SK-N-DZ (cell line): ENCODE data around the gene RBMS1.

Source experiments
- DNase-seq: peaks from one replicate; pipeline ENCODE4 v3.0.0-alpha.2; 2015; ENCODE audit warnings: low spot score

RBMS1 gene

GRCh38 chr2:160255408-160255807 lies 238.2 kb downstream of the RBMS1 start:
- DNase-seq, result no peak

DNA sequence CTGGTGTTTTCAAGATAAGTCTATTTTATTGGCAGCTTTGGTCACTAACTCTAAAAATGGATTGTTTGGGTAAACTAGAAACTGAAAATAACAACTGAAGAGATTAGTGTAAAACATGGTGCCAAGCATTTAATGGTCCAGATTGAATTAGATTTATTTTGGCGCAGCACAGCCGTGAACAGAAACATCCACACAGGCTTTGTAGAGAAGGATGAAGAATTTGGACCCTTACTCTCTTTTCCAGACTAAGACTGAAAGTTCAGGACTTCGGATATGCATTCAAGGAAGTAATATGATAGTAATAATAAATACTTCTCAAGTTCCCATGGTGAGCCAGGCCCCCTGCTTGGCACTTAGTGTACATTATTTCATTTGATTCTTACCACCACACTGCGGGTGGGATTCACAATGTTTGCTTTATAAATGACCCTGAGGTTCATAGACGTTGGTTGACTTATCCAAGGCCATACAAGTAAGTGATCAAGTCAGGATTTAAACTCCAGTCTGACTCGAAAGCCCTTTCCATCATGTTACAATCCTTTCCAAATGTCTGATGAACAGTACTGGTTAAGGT lies 239.3 kb downstream of the RBMS1 start:
- no peak for DNase-seq

GRCh38 chr2:160253440-160254188 lies 240.0 kb downstream of the RBMS1 start:
- DNase-seq, result no peak

DNA sequence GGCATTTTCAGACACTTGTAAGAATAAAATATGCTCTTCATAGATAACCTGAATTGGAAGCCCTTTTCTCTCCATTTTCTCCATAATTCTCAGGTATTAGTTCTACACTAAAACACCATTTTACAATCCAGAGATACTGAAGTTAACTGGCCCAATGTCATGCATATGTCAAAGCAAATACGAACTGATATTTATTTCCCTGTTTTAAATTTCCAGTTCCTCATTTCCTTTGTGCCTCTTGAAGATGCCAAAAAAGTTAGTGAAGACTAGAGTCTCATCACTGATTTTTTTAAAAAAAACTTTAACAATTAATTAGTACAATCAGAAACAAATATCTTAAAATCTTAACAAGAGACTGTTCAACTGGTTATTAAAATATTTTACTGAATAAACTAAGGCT lies 240.7 kb downstream of the RBMS1 start:
- no peak for DNase-seq

GRCh38 chr2:160252278-160252887 lies 241.2 kb downstream of the RBMS1 start:
- DNase-seq, result peak; percentile 36

DNA sequence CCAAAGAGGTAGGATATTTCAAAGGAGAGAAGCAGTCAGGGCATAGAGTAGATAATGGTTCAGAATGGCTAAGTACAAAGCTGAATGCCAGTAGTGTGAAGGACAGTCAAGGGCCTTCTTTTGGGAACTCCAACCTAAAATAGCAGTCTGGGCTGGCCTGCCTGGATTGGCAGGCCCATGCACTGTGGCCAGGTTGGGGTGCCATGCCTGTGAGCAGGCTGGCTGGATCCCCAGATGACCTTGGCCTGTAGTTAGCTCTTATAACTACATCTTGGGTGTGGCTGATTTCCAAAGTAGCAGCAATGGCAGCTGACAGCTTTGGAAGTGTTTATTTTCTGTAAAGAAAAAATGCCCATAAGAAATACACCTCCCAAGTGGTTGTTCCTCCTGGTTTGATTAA lies 242.0 kb downstream of the RBMS1 start:
- no peak for DNase-seq

DNA sequence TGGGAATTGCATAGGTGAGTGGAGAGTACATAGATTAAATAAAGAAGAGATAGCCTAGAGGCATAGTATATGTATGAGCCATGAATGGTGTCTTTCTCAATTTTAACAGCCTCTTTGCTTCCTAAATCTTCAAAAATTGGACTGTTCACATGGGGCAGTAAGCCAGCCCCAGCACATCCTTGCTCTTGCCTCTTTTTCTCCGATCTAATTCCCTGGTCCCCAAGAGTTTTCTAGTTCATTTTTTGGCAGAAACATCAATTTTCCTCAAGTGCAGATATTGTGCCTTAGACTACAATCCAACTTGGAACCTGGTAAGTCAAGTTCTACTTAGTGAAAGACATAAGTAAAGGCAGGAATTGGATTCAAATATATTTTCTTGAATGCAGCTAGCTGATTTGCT lies 243.7 kb downstream of the RBMS1 start:
- no peak for DNase-seq

- no peak for DNase-seq
Measured at GRCh38 chr2:160247296-160248035, 246.1 kb downstream of the RBMS1 start.

GRCh38 chr2:160246356-160246755 lies 247.3 kb downstream of the RBMS1 start:
- DNase-seq, result no peak

- DNase-seq, result no peak
Measured at GRCh38 chr2:160245614-160246155, 247.9 kb downstream of the RBMS1 start.

DNA sequence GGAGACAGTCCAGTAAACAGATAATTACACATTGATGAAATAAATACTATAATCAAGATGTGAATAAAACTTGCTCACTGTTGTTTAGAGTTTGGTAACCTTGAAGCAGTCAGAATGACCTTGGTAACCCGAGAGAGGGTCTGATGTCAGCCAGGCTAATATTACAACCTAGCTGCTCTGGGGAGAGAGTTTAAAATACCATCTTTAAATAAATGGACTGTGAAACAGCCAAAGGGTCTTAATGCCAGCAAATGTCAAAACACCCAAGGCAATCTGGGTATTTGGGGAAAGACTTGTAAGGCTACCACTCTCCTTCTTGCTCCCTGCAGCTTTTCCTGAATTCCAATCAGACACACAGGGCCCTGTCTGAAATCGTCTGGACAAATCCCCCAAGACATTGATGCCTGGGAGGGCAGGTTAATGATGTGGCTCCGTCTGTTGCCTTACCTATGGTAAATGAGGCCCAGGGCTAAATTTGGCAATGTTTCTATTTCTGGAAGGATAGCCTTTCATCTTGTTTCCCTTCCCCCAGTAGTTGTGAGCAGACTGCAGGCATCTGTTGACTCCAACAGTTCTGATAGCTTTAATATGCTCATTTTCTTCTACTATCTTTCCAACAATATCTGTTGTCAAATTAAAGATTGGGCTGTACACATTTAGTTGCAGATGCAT lies 250.6 kb downstream of the RBMS1 start:
- no peak for DNase-seq

DNA sequence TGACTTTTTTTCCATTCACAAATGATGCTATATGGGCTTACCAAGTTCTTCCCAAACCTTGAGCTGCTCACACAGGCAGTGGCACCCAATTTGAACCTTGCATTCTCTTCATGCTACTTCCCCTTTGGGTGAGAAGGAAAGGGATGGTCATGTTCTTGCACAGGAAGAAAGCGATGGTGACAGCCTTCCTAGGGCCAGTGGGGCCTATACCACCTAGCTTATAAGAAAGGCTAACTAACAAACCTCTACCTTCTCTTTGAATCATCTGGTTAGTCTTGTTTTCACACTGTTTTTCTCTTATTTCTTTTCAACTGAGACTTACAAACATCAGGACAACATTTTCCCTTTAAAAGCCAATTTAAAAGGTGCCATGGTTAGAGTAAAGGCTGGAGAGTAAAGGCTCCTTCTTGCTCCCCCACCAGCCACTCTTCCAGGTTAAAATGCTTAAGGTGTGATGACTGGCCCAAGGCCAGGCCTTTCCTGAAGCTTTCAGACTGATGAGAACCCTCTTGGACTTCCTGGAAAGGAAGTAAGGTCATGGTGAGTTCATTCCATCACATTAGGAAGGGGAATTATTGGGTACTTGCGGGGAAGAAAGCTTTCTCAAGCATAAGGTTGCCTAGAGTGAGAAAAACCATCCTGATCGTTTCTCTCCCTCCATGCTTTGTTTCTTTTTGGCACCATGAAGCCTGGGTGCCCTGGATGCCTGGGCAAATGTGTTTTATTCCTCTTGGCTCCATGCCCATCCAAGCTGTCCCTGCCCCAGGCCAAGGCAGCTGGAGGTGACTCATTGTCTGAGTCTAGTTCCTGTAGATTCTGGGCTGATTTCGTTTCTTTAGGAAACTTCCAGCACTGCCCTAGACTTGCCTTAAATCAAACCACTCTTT lies 252.1 kb downstream of the RBMS1 start:
- no peak for DNase-seq

GRCh38 chr2:160239436-160239835 lies 254.2 kb downstream of the RBMS1 start:
- no peak for DNase-seq

DNA sequence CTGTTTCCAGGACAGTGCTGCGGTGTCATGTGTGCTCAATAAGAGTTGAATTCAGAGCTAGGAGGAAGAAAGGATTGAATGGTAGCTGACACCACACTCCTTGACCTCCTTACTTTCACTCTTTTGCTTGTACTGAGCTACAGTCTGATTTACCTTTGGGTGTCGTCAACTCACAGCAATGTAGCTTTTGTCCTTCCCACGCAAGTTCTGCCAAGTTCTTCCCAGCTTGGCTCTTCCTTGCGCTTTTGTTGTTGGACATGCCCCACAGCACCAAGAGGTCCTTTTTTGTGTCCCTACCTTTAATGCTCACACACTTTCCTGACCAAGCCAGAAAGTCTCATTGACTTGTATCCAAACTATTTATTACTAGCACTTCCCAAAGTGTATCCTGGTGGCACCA lies 255.2 kb downstream of the RBMS1 start:
- no peak for DNase-seq

DNA sequence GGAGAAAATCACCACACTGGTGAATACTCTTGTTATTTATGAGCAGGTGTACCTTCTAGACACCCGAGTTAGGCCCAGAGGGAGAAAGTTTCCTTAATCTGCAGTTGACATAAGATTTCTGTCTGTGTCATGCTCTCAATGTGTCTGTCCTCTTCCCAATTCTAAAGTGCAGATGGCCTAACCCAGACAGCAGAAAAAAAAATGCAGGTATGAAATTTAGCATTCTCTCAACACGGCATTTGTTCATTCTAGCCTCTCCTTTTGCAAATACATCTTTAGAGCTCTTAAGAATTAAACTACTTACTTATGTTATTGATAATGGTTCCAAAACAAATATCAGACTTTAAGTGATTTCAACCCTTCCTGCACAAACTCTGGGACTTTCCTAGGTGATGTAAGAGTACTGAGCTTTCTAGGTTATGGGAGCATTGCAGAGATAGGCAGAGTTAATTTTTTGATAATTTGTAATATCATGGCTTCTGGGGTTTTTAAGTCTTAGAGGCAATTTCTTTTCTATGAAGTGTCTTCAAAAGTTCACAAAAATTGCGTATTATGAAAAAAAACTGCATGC lies 260.6 kb downstream of the RBMS1 start:
- DNase-seq, result no peak

DNA sequence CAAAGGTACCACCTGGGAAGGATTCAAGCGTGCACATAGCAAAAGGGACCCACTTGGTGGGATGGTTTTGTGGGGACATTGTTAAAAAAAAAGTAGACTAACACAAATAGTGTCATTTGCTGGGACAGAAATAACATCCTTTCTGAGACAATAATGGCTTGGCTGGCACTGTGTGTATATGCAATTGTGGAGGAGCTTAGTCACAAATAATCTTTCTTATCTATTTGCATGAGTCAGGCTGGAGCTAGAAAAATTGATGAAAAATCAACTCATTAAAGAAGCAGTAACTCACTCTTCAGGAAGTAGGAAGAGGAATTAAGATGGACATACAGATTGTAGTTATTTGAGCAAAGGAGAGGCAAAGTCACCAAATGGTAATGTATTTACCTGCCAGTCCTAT lies 264.0 kb downstream of the RBMS1 start:
- DNase-seq, result no peak

DNA sequence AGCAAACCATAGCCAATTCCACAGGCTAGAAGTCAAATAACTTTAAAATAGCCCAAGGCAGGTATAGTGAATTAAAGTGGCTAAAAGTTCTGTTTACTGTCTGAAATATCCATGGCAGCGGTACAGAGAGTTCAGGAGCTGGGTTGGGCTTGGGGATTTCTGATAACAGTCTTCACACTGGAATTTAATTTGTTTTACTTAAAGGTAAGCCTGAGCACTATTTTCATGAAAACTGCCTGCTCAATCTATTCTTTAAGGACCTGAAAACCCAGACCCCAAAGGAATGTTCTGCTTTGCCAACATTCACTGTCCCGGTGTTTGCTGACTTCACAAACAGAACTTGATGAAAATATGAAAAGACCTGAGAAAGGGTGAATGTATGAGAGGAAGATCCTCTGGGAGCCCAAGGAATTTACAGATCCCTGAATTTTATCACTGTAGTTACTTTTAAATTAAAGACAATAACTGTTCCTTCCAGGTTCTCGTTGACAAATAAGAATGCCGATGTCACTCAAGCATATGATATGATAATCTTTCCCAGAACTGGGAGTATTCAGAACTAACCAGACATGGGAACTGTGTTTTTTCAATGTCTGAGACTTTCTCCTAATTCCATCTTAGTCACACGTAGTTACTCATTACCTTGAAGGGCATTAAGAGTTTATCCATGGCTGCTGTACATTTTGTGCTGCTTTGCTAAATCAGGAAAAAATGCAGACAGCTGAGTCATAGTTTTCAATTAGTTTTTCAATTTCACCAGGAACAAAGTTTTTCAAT lies 265.3 kb downstream of the RBMS1 start:
- DNase-seq, result no peak

DNA sequence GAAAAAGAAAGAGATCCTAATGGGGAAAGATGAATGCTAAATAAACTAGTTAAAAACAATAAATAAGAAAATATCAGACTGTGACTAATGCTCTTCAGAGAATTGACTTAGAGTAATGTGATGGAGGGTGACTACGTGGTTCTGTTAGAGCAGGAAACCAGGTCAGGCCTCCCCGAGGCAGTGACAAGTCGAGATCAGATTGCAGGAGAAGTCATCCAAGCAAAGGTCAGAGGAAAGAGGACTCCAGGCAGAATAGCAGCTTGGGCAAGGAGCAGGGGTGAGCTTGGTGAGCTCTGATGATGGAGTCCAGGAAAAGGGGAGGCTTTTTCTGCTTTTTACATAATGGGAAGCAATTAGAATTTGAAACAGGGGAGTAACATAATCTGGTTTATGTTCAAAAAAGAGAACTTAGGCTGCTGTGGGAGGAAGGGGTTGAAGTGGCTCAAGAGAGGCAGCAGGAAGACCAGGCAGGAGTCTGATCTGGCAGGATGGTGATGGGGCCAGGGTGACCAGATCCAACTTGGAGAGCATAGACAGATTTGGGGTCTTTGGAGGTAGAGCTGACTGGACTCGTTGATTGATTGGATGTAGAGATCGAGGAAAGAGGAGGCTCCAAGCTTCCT lies 266.2 kb downstream of the RBMS1 start:
- DNase-seq, result no peak

GRCh38 chr2:160226367-160226766 lies 267.2 kb downstream of the RBMS1 start:
- DNase-seq, result no peak
